Neural cell (in vitro differentiated cells): ENCODE measurements around the gene EVL.

ENCODE experiments used
- EZH2 ChIP-seq: fragments of 200-600, 300-800 bp; shearing (Covaris generic), sonication (generic); IDR thresholded peaks from 2 replicates; pipeline ENCODE4 v1.6.1; 2014; ENCODE audit warnings: antibody characterized with exemption, low read length, borderline replicate concordance, mild to moderate bottlenecking; ENCODE audit not compliant: insufficient read depth, poor library complexity, severe bottlenecking
- MXI1 ChIP-seq: fragments of 450-650 bp; conservative IDR thresholded peaks from 2 replicates; pipeline ENCODE4 v1.6.1; 2014; ENCODE audit warnings: antibody characterized with exemption, mild to moderate bottlenecking; ENCODE audit not compliant: poor library complexity, severe bottlenecking
- POLR2AphosphoS5 ChIP-seq: IDR thresholded peaks from 2 replicates; pipeline ENCODE4 v1.6.1; 2012

DNA sequence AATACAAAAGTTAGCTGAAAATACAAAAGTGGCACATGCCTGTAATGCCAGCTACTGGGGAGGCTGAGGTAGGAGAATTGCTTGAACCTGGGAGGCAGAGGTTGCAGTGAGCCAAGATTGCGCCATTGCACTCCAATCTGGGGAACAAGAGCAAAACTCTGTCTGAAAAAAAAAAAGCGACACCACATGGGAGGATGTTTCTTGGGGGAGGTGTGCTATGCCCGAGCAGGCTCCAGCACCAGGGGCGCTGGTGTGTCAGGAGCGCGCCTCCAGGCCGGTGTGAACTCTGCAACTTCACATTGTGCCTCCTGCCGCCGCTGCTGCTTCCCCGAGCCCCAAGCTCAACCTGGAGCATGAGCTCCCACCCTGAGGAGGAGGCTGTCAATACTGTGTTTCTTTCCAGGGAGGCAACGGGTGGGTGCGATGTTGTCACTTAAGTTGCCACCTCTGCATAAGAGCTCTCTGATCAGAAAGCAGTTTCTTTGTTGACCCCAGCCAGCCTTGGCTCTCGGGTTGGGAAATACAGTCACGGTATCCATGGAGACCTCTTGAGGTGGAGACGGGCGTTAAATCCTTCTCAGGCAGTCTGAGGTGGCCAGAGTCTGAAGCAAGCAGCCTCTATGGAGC is 75.3 kb downstream of the EVL start:
- TF ChIP-seq POLR2AphosphoS5: no peak
- no peak for TF ChIP-seq MXI1
- no peak for TF ChIP-seq EZH2
